HG02852 (cell line): ENCODE measurements around the gene RHOF.

Experiments used
- ATAC-seq: cut with Tn5 transposase; IDR thresholded peaks from one replicate; pipeline ENCODE4 v1.9.1; 2021; ENCODE audit warnings: mild to moderate bottlenecking, moderate library complexity; ENCODE audit not compliant: unreplicated experiment

Gene RHOF

DNA sequence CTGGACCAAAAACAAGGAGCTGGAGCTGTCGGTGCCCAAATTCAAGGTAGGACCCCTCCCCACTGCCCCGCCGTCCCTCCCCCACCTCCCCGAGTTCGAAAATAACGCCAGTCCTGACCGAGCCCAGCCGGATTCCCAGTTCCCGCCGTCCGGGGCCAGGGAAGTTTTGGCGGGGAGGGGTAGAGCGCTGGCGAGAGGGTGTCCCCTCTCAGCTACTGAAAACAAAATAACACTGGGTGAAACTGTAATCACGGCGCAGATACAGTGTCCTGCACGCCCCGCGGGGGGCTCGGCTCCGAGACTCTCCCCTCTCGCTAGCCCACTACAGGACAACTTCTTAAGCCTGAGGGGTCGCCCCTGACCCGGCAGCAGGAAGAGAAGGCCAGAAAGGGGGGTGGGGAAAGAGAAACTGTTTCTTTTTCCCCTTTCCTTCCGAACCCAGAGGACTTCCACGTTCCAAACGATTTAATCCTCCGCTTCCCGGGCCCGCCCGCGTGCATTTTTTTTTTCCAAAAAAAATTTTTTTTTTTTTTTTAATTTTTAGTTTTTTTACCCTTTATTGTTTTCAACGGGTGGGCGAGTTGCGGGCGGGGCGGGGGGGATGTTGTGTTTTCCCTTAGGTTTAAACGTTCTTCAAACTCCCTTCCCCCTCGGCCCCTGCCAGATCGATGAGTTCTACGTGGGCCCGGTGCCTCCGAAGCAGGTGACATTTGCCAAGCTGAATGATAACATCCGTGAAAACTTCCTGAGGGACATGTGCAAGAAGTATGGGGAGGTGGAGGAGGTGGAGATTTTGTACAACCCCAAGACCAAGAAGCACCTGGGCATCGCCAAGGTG lies 11.9 kb upstream of the RHOF start:
- no peak for ATAC-seq

DNA sequence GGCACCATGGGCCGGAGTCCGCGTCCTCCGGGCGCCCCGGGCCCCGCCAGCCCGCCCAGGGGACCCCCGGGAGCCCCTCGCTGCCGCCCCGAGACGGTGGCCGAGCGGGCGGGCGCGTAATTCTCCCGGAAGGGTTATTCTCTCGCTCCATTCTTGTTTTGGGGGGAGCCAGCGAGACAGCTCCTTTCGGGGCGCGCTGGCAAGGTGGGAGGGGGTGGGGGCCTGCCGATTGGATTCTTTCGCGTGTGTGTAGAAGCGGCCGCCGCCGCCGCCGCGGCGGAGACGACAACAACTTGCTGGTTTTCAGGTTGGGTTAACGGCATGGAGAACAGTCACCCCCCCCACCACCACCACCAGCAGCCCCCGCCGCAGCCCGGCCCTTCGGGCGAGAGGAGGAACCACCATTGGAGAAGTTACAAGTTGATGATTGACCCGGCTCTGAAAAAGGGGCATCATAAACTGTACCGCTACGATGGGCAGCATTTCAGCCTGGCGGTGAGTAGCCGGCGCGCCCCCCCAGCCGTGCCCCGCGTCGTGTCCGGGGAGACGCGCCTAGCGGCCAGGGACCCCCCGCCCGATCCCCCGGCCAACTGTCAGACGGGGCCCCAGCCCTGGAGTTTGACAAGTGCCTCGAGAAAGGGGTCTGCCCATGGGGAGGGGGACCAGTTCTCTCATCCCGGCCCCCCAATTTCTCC lies 11.1 kb upstream of the RHOF start:
- no peak for ATAC-seq

DNA sequence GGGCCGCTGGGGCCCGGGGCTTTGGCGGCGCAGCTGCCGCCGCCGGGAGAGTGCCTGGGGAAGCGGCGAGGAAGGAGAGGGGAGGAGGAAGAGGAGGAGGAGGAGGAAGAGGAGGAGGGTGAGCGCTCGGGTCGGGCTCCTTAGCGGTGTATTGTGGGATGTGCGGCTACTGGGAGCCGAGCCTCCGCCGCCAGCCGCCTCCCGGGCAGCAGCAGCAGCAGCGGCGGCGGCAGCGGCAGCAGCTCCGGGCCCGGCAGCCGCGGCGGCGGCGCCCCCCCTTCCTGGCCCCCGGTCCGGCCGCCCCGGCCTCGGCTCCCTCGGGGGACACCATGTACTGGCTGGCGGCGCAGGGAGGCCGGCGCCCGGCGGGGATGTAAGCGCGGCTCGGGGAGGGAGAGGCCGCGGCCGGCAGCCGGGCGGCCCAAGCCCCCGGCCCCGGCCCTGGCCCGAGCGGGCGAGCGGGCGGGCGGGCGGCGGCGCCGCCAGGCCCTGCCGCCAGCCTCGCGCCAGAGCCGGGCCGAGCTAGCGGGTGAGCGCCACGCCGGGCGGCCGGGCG lies 10.5 kb upstream of the RHOF start, which contains the start of gene SETD1B:
TSS of gene SETD1B (plus strand) at position 149 of the 556 bp plus-strand sequence. CDS start 729 bp downstream, outside the sequence.
- ATAC-seq, result no peak

DNA sequence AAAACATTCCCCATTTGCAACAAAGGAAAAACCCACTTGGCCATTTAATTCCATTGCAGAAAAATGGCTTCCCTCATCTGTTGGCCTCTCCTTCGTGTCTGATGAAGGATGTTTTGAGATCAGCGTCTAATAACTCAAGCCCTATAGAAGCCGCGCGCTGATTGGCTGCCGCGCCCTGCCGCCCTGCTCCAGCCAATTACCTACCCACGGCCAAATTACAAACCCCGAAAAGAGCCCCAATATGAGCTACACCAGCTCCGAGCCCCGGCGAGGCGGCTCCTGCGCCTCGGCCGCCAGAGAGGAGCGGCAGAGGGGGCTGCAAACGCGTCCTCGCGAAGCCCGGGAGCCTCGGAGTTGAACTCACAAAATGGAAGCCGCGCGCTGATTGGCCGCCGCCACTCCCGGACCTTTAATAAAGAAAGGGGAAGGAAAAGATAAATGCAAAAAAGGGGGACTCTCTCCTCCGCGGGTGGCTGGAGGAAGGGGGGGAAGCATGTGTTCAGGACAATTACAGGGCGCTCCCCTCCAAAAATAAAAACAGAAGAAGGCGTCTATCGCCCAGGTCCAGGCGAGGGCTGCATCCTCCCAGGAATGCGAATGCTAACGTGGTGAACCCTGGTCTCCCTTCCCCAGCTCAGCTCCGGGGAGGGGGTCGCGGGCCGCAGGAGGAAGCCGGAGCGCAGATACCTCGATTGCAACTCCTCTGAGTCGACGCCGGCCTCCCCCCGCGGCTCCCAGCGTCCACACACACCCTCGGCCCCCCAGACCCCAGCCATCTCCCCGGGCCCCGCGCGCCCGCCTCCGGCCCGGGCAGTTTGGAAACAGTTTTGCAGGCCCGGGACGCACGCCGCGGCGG lies 9.6 kb upstream of the RHOF start:
- peak; percentile 33 for ATAC-seq

DNA sequence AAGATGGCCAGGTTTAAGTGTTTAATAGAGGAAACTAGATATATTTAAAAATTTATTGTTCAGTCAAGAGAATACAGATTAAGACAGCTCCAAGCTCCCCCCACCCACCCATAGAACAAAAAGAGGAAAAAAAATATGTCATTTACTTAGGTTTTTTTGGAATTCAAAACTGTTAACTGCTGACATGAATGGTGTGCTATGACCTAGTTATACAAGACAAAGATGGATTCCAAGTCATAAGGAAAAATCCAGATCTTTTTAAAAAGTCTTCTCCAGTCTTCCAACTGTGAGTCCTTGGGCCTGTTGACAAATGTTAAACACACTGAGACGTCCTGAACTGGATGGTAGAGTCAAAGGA lies 9.0 kb upstream of the RHOF start:
- ATAC-seq, result no peak

DNA sequence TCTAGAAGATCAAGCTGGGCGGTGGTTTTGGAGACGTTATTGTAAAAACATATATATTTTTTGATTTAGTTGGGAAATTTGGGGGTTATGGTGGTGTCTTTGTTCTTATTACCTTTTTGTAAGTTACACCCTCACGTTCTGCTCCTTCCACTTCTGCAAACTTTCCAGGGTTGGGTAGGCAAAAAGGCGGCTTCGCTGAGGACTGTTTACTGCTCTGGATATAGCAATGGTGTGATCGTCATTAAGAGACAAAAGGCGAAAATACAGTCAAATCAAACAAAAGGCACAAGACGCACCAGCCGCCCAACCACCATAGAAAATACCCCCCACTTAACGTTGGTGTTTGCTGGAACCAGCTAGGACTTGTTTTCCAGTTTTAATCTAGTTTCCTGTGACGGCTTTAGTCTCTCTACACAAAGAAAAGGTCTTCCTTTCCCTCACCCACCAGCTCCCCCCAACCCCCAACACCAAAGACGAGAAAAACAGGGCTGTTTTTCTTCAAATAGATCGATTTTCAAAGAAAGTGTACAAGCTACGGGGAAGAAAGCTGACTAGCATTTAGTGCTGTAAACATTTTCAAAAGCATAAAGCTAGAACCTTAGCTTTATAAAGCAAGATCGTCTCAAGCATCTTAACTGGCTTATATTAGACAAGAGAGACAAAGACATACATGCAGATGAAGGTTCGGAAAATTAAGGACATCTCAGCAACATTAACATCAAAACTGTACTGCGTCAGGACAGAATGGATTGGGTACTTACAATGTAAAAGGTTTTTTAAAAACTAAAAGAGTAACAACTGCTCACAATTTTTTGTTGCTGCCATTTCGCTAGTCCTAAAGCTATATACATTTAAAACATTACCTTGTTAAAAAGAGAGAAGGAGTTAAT lies 8.4 kb upstream of the RHOF start:
- ATAC-seq, result no peak

DNA sequence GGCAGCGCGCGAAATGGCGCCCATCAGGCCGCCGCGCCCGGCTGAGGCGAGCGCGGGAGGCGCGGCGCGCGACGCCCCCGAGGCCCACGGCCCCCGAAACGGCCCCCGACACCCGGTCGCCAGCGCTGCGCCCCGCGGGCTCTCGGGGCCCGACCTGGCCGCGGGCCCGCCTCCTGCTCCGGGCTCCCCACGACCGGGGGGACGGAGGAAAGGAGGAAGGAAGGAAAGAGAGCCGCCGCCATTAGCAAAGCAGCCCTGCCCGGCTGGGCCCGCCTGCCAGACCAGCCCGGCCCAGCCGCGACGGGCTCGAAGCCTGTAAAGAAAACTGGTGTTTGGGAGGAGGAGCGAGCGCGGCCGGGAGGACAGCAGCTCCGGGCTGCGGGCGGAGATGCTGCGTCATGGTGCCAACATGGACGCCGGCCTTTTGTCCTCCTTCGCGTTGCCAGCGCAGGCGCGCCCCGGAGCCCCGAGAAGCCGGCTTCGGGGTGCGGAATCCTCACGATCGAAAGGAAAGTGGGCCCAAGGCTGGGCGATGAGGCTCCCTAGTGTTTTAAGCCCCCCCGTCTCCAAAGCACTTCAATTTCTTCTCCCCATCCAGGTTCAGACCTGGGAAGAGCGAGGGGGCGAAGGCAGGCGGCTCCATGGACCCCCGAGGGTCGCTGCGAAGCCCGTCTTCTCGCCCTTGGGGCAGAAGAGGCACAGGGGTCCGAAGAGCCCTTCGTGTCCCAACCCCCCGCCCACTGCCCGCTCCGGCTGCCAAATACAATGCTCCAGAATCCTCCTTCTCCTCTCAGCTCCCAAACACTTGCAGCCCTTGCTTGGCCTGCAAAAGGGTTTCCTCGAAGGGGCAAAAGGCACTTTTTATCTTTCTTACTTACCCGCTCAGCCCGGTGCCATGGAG lies 7.5 kb upstream of the RHOF start:
- ATAC-seq, result no peak

DNA sequence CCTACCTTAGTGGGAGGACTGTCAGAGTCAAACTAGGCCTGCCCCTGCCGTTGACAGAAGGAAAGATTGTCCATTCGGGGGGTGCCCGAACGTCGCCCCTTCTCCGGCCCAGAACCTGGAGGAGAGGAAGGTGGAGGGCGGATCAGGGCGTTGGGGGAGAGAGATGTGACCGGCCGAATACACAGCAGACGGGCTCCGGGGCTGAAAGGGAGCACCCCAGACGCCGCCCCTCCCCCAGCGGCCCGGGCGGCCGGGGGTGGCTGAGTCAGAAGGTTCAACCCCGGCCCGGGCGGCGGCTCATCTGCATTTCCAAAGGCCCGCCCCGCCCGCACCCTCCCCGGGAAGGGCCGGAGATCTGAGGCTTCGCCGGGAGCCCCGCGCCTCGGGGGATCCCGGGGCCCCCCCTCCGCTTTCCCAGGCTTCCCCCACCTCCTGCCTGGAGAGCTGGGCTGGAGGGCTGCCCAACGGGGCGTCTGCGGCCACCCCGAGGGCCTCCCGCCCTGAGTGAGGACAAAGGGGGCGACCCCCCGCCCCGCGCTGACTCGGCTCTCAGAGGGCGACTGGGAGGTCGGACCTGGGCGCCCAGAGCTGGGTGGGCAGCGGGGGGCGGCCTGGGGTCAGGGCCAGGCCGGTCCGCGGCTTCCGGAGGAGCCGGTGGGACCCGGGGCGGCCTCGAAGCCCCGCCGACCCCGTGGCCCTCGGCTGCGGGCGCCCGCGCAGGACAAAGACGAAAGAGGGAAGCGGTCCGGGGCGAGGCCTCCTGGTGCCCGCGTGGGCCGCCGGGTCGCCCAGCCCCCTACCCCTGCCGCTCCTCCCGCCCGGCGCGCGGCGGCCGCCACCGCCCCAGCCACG lies 6.6 kb upstream of the RHOF start:
- peak; percentile 30 for ATAC-seq

DNA sequence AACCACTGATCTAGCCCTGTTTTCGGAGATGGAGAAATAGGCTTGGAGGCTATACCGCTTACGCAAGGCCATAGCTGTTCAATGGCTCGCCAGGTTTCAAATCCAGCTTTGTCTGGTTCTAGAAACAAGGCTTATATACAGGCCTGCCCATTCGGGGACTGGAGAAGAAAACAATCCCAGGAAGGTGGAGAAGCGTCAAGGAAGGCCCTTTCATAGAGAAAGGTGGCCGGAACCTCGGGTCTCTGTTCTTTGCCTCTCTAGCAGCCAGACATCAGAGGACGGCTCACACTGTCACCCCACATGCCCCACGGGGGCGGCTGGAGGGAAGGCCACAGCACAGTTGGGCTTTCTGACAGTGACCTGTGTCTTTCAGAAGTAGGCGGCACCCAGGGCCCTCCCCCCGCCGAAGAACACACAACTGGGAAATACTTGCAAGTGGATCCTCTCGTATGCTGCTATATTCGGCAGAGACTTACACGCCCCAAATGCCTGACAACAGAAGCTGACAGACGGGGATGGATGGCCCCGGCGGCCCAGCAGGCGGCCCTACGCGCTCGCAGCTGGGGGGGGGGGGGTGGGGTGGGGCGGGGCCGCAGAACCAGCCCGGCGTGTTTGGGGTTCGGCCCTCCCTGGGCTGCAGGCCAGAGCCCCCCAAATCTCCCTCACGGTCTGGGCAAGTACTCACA lies 5.8 kb upstream of the RHOF start:
- ATAC-seq, result peak; percentile 3

DNA sequence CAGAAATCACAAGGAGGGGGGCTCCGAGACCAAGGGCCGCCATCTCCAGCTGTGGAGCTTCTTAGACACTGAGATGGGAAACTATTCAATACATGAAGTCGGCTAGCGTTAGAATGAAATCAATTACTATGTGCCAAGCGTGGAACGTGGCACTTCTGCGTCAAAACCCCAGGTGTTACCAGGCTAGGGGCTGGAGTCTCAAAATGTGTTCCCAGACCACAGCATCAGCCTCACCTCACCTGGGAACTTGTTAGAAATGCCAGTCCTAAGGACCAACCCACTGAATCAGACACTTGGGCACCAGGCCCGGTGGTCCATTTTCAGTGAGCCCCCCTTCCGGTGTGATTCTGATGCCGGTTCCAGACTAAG lies 5.3 kb upstream of the RHOF start:
- ATAC-seq, result no peak

DNA sequence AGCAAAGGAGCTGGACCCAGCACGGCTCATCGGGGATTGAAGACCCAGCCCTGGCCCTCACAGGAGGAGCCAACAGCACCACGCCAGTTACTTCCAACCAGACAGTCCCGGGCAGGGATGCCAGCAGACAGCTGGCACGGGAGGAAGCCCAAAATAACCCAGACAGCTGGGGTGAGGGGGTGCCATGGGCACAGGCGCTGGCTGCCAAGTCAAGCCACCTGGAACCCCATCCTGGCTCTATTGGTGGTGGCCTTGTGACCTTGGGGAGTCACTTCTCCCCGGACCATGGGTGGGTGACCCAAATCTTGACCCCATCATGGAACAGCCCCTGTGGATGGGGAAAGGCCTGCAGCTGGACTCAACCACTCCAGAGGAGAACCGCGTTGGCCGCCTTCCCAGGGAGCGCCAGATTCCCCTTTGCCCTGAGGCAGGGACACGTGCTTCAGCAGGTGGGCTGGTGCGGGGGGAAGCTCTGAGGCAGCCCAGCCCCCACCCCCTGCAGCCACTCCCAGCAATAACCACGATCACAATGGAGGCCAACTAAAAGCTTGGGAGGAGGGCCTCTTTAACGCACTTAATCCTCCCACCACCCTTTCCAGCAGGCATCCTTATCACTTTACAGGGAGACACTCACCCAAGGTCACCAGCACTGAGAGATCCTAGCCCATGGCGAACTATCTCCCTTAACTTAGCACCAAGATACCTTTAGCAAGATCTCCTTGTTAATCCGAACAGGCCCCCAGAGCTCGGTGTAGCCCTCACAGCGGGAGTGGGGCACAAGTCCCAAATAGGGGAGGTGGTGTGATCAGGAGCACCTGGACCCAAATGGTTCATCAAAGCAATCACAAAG lies 4.7 kb upstream of the RHOF start:
- ATAC-seq, result no peak

DNA sequence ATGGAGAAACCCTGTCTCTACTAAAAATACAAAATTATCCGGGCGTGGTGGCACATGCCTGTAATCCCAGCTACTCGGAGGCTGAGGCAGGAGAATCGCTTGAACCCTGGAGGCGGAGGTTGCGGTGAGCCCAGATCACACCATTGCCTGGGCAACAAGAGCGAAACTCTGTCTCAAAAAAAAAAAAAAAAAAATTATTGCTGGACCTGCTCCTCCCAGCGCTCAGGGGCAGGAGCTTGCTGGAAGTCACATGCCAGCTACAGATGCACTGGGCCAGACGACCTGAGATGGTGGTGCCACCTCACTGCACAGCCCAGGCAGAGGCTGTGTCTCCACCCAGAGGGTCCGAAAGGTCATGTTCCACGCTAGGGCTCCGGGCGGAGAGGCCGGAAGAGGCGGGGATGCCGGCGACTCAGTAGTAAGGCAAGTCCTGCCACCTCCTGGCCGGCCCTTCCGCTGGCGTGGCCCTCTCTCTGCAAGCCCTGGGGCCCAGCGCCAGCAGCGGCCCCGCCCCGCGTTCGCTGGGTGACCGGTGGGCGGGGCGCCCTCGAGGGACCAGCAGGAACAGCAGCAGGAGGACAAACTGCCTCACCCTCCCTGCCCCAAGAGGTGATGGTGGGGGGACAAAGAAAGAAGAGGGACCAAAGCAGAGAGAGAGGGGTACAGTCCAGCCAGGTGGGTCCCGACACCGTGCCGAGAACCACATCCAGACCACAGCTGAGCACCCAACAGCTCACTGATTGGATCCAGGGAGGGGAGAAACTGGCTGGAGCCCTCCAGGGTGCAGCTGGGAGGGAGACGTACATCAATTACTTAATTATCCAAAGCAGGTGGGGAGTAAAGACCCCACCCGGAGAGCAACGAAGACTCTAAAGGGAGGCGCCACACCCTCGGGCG lies 3.6 kb upstream of the RHOF start:
- ATAC-seq, result no peak

DNA sequence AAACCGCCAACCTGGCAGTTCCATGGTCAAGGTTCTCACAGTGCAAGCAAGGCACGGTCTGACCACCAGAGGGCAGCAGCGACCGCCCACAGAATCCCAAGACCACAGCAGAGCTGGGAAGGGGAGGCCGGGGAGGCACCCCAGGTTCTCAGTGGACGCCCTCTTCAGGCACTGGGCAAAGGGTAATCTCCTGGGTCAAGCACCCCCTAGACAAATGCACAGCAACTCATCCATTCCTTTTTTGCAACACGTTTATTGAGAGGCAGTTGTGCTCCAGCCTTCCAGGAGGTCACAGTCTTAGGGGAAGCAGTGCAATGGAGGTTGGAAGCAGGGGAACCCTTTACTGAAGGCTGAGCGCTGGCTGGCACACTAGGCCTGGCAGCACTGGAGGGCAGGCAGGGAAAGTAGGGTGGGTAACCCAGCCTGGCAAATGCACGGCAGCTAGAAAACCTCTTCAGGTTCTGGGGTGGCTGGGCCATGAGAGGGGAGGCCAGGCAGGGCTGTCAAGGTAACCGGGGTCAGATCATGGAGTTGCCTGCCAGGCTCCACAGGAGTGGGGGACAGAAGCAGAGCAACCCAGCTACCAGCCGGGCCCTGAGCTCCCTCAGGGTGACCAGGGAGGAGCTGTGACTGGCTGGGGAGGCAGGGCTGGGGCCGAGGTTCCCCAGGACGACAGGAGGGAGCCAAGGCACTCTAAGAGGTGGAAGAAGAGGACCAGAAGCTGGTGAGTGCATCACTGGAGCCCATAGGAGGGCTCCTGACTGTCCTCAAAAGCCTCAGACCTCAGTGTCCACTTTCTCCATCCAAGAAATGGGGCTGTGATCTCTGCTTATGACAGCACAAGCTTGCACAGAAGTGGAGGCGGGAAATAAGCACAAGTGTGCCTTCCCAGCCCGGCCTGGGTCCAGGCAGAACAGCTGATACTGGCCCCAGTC lies 1.8 kb upstream of the RHOF start:
- no peak for ATAC-seq

DNA sequence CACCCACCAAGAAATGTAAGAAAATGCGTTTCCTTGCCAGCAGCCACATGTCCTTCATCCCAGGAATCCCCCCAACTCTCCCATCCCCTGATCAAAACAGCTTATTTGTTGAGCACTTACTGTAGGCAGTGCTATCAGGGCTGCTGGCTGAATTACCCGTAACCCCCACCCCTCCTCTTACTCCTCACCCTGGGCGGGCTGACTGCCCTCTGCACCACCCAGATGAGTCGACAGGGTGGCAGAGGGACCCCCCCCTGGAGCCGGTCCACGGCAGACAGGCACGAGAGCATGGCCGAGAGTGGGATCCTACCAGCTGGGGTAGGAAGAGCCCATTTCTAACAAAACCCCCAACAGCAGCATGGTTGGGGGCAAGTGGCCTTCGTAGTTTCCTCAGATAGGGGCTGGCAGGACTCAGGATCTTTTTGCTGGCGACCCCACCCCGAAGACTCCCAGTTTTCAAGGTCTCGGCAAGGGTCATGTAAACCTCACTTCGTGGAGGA lies 1.1 kb upstream of the RHOF start:
- ATAC-seq, result peak; percentile 1
